NAMALWA (cell line): Measurements from ENCODE around the gene SHISA6.

Source experiments
- DNase-seq: peaks from one replicate; pipeline ENCODE4 v3.0.0-alpha.2; 2015; ENCODE audit warnings: low spot score

Gene SHISA6

DNA sequence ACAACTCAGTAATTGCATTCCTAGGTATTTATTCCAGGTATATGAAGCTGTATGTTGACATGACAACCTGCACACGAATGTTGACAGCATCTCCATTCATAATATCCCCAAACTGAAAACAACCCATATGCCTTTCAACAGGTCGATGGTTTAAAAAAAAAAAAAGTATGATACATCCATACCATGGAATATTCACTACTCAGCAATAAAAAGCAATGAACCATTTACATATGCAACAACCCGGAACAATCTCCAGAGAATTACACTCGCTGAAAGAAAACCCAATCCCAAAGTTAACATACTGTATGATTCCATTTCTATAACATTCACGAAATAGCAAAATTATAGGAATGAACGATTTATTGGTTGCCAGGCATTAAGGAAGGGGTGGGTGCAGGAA, 304.0 kb downstream of the SHISA6 start:
- DNase-seq, result no peak

DNA sequence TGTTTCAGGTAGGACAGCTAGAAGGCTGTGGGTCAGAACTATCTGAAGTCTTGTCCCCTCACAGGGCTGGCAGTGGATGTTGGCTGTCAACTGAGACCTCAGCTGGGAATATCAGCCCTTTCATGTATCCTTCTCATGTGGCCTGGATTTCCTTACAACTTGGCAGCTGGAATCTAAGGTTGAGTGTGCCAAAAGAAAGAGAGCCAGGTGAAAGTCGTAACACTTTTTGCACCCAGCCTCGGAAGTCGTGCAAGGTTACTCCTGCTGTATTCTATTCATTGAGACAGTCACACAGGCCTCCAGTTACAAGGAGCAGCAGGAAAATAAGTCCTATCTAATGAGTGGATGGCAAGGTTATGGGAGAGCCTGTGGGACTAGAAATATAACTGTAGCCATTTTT, 304.7 kb downstream of the SHISA6 start:
- DNase-seq, result no peak

DNA sequence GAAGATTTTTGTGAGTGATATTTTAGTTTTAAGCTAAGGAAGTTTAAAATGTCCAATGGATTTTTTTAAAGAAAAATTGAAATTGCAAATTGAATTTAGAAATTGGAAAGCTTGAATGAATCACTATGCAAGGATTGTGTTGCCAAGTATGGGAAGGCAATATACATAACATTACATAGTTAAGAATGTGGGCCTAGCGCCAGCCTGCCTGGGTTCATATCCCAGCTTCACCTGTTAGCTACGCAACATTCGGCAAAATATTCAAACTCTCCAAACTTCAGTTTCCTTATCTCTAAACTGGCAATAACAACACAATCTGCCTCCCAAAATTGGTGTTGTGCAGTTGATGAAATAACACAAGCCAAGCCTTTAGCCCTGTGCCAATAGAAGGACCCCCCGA, 306.8 kb downstream of the SHISA6 start:
- no peak for DNase-seq

DNA sequence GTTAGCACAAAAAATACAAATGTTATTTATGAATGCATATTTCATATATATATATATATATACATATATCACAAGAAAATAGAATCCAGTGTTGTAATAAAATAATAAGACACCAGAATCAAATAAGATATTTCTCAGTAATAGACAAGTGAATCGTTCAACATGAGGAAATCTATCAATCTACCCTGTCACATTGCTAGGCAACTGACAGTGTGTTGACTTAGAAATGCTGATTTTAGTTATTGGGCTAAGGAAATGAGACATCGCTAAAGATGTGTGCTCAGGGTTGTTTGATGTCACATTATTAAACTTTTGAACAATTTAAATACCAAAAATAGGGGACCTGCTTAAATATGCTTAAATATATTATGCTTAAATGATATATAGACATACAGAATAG, 307.4 kb downstream of the SHISA6 start:
- DNase-seq, result no peak

- DNase-seq, result no peak
These were observed 309.4 kb downstream of the SHISA6 start for GRCh38 chr17:11550431-11550830.

- no peak for DNase-seq
These were observed 310.4 kb downstream of the SHISA6 start for GRCh38 chr17:11551442-11551841.

- DNase-seq, result no peak
These were observed 312.1 kb downstream of the SHISA6 start for GRCh38 chr17:11553135-11553534.

- DNase-seq, result no peak
These were observed 313.0 kb downstream of the SHISA6 start for GRCh38 chr17:11554042-11554441.

DNA sequence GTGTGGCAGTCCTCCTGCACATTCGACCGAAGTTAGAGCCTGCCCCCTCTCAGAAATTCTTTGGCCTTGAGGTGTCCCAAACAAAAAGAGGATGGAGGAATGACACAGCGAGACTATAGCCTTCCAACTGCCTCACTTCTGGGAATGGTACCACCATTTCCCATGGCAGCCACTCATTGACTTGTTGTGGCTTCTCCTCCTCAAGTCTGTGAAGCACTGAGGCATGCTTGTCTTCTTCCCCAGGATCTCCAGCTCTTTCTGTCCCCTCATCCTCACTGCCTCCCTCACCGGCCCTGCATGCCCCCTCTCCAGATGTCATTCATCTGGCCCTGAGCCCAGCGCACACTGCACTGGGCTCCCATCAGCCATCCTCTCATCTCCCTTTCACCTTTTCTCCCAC, 313.5 kb downstream of the SHISA6 start:
- DNase-seq, result no peak

DNA sequence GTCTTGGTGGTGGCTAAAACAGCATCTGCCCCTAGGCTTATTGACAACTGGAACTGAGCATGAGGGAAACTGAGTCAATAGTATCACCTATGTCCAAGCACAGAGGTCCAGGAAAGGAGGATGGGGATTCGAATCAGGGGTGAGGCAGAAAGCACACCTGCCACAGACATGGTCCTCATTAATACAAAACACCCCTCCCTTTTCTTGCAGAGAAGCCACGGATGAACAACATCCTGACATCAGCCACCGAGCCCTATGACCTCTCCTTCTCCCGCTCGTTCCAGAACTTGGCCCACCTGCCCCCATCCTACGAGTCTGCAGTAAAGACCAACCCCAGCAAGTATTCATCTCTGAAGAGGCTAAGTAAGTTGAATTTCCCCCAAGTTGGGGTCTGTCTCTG, 314.5 kb downstream of the SHISA6 start:
- DNase-seq, result no peak

DNA sequence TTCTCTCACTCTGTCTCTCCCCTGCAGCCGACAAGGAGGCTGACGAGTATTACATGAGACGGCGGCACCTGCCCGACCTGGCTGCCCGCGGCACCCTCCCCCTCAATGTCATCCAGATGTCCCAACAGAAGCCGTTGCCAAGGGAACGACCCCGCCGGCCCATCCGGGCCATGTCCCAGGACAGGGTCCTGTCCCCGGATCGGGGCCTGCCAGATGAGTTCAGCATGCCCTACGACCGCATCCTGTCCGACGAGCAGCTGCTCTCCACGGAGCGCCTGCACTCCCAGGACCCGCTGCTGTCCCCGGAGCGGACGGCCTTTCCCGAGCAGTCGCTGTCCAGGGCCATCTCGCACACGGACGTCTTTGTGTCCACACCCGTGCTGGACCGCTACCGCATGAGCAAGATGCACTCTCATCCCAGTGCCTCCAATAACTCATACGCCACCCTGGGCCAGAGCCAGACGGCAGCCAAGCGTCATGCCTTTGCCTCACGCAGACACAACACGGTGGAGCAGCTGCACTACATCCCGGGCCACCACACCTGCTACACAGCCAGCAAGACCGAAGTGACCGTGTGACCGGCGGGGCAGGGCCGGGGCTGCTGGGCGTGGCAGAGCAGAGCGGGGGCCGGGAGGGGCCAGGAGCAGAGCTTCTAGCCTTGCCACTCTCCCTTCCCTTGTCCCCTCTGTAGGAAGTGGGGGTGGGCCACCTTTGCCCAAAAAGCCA, 316.9 kb downstream of the SHISA6 start:
- DNase-seq, result no peak

DNA sequence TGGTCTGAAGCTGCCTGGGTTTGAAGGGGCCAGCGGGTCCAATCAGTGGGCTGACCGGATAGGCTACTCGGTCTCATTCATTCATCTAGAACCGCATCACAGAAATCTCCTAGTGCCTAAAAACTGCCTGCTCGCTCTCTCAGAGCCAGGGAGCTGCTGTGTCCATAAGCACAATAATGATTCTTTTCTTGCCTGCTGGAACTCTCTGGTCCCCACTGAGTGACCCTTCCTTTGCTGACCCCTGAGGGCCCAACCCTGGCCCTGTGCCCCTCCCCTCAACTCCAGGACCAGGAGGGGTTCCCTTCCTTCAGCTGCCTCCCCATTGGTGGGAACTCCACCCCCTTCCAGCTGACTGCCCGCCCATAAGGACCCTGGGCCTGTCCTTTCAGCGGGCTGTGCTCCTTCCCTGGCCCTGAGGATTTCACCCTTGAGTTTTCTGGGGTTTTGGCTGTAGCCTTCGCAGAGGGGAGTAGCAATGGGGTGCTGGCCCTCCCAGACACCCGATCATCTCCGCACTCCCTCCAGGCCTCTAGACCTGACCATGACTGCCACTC, 317.7 kb downstream of the SHISA6 start:
- DNase-seq, result no peak

GRCh38 chr17:11559601-11560000, 318.6 kb downstream of the SHISA6 start:
- no peak for DNase-seq

DNA sequence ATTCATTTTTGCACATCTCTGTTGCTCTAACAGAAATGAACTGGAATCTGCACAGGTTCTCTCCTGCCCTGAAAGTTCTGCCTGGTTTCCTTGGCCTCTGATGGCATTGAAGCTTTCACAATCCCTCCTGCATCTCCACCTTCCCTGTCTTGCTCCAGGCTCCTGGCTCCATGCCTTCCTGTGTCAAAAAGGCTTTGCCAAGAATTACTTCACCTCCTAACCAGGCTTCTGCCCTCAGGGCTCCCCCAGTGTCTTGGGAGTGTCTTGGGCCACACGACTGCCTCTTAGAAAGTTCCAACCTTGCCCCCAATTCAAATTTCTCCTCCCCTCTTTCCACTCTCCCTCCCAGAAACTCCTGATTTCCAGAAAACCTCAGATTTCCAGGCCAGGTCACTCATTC, 320.3 kb downstream of the SHISA6 start:
- DNase-seq, result no peak

- DNase-seq, result no peak
These were observed 320.7 kb downstream of the SHISA6 start for GRCh38 chr17:11561702-11562101.

GRCh38 chr17:11564589-11565380, 323.8 kb downstream of the SHISA6 start:
- no peak for DNase-seq

DNA sequence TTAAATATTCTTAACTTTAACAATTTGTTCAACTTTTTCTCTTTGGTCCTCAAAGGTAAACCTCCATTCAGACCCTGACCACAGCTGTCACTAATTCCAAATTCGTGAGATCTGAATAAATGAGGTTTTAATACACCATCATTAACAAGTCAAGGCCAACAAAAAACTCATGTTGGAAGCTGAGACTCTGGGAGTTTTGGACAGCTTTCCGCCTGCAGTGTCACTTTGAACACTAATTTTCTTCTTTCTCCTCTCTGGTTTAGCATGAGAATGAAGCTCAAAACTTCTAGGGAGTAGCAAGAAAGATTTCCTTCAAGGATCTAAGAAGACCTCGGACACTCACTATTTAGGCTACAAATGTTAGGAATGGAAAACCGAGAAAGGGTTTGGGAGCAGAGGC, 324.6 kb downstream of the SHISA6 start:
- no peak for DNase-seq

DNA sequence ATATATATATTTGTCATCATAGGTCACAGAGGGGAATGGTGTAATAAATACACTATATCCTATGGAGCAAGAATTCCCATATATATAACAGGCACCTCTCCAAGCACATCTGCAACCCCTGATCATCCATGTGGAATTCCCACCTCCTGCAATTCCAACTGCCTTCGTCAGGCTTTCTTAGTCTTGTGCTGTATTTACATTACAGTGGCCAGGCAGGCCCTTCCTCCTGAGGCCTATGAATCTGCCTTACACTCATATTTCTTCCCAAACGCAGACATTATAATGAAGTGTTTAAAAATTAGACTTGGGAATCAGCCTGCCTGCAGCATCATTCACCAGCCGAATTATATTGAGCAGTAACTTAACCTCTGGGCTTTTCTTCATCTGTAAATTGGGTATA, 338.0 kb downstream of the SHISA6 start:
- DNase-seq, result no peak

- DNase-seq, result no peak
These were observed 339.7 kb downstream of the SHISA6 start for GRCh38 chr17:11580677-11581076.

DNA sequence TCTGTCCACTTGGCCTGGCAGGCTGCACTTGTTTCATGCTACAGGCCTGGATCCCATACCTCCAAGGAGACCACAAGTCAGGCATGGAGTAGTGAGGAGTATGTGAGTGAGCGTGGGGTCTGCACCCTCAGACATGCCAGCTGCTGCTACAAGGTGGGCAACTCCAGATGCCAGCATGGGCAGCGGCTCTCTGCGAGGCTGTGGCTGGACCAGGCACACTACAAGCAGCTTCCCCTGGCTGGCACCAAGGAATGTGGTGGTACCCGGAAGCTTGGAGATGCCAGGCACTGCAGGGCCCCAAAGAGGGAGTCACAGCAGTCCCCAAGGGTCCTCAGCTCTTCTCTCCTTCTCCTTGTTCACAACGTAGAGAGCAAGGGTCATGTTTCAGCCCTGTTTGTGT, 341.2 kb downstream of the SHISA6 start:
- no peak for DNase-seq

DNA sequence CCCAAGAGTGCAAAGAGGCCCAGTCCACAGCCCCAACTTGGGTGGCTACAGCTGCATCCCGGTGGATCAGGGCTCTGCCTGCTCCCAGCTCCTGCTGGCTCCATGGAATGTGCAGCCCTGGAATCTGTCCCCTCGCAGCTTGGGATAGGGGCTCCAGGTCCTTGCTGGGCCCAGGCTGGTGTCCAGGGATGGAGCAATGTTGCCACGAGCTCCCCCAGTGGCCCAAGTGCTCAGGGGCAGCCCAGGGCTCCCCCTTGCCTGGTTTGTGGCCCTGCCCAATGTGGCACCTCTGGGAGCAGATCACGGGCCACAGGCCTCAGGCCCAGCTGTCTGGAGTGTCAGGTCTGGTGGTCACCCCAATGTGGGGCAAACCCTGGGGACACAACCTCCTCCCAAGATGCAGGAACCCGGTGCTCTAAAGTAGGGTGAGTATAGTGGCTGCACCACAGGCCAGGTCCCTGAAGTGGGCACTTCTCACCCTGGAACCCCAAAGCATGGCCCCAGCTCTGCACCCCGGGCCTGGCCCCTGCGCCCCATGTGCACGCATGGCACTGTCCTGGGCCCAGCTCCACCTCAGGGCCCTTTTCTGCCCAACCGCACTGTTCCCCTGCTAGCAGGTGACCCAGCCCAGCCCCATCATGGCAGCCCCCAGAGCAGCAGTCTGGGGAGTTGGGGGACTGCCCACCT, 342.4 kb downstream of the SHISA6 start:
- no peak for DNase-seq

GRCh38 chr17:11589716-11590115, 348.7 kb downstream of the SHISA6 start:
- no peak for DNase-seq
